GM18867 (cell line): ENCODE measurements around the gene TTLL11.
A peak's percentile ranks its signal among the peaks of the same experiment; 100 is the strongest.

Experiments
- ATAC-seq: cut with Tn5 transposase; IDR thresholded peaks from one replicate; pipeline ENCODE4 v1.9.1; 2021; ENCODE audit warnings: mild to moderate bottlenecking, moderate library complexity; ENCODE audit not compliant: unreplicated experiment

Gene TTLL11

GRCh38 chr9:122092611-122093506 is at the start of gene TTLL11:
Gene TTLL11, minus strand, starts transcription at chr9:122093308. Its CDS starts 160 bp downstream, at chr9:122093148.
- ATAC-seq, result peak; percentile 94

- no peak for ATAC-seq
These were observed 48.6 kb upstream of the TTLL11 start for GRCh38 chr9:122141671-122142070.

GRCh38 chr9:122140368-122141193 is 47.5 kb upstream of the TTLL11 start:
- no peak for ATAC-seq

- no peak for ATAC-seq
These were observed 45.6 kb upstream of the TTLL11 start for GRCh38 chr9:122138560-122139268.

- ATAC-seq, result no peak
These were observed 42.4 kb upstream of the TTLL11 start for GRCh38 chr9:122135529-122135859.

GRCh38 chr9:122134822-122135528 is 41.9 kb upstream of the TTLL11 start:
- no peak for ATAC-seq

GRCh38 chr9:122133984-122134535 is 41.0 kb upstream of the TTLL11 start:
- no peak for ATAC-seq

GRCh38 chr9:122133263-122133983 is 40.3 kb upstream of the TTLL11 start:
- no peak for ATAC-seq

- no peak for ATAC-seq
These were observed 39.4 kb upstream of the TTLL11 start for GRCh38 chr9:122132539-122132938.

GRCh38 chr9:122131401-122132001 is 38.4 kb upstream of the TTLL11 start:
- no peak for ATAC-seq

- ATAC-seq, result no peak
These were observed 37.7 kb upstream of the TTLL11 start for GRCh38 chr9:122130837-122131236.

GRCh38 chr9:122129969-122130368 is 36.9 kb upstream of the TTLL11 start:
- ATAC-seq, result no peak

GRCh38 chr9:122128969-122129343 is 35.8 kb upstream of the TTLL11 start:
- ATAC-seq, result no peak

- no peak for ATAC-seq
These were observed 35.2 kb upstream of the TTLL11 start for GRCh38 chr9:122128007-122128968.

GRCh38 chr9:122127396-122127798 is 34.3 kb upstream of the TTLL11 start:
- no peak for ATAC-seq

GRCh38 chr9:122126331-122127261 is 33.5 kb upstream of the TTLL11 start:
- no peak for ATAC-seq
